HG03460 (cell line): ENCODE measurements around the gene FAM149B1.

Source experiments
- ATAC-seq: cut with Tn5 transposase; IDR thresholded peaks from one replicate; pipeline ENCODE4 v1.9.1; 2021; ENCODE audit not compliant: unreplicated experiment

The FAM149B1 gene

DNA sequence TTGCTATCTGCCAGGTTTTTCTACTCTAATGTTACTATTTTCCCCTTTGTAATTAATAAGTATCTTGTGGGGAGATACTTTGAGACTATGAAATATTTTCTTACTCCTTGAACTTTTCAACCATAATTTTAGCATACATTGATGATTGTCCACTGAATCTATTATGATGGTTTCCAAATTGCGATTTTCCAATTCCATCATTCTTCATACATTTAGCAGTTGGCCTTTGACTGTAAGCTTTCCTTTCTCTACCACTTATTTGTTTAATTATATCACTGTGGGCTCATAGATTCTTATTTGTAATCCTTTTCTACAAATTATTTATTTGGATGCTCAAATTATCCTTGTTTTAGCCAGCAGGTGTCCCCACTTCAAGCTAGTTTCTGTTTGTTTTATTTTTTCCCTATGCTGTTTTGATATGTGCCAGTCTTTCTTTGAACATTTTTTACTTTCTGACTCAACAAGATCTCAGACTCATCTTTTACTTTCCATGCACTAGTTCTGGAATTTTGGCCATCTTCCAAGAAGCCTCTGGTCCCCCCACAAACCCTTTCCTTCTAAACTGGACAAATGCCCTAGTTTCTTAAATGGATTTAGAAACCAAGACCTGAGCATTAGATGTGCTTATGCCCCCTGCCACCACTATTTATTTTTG lies 95.9 kb downstream of the FAM149B1 start:
- no peak for ATAC-seq

DNA sequence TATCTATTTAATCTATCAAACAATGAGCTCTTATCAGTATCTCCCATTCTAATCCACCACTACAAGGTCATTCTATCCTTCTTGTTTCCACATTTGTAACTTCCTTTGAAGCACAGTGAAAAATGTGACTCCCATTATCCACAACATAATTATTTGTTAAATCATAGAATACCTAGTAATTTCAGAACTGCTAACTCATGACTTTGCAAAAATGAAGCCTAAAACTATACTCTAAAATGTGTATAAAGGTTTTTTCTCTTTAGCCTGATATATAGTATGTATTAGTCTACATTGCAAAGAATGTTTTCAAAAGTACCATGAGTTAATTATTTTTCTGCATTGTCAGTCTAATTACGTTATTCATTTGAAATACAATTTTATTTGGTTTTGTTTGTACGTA lies 96.5 kb downstream of the FAM149B1 start:
- ATAC-seq: no peak

- no peak for ATAC-seq
Measured at GRCh38 chr10:73281097-73281496, 113.2 kb downstream of the FAM149B1 start.

- no peak for ATAC-seq
Measured at GRCh38 chr10:73287441-73287840, 119.5 kb downstream of the FAM149B1 start.

DNA sequence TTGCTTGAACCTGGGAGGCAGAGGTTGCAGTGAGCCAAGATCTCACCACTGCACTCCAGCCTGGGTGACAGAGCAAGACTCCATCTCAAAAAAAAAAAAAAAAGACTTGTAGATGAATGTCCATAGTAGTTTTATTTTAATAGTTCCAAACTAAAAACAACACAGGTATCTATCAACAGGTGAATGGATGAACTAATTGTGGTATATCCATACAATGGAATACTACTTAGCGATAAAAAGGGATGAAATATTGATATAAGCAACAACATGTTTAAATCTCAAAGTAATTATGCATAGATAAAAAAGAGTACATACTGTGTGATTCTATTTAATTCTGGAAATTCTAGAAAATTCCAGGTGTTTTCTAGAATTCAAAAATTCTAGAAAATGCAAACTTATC lies 122.0 kb downstream of the FAM149B1 start:
- ATAC-seq: no peak

DNA sequence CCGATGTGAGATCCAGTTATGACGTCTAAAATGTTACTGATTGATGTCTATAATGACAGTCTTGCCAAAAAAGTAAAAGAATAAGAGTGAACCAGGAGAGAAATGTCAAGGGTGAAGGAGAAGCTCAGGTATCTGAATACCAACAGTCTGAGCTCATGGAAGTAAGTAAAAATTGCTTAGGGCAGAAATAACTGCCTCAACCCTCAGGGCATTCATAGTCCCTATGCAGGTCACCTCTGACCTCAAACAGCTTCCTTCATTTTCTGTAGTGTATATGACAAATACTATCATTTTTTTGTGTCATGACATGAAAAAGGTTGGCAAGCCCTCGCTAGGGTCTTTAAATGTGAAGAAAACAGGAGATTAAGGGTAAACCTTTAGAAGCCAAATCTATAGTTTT lies 125.5 kb downstream of the FAM149B1 start:
- ATAC-seq: no peak
